AG04450 (cell line): Measurements from ENCODE around the gene PDHX. TPM values are rescaled to one million over a fixed set of nuclear protein-coding genes. Genes with fewer than 3 reads are reported as not detected.
A peak's percentile ranks its signal among the peaks of the same experiment; 100 is the strongest.

ENCODE experiments used
- CTCF ChIA-PET: fragments of 300-600, 350-600 bp; formaldehyde crosslinking; extraction: SDS; loops from one replicate; lab custom pipeline; 2022; ENCODE audit warnings: antibody characterized with exemption, inconsistent platforms; lab: Charles Lee
- POLR2A ChIA-PET: fragments of 350-600 bp; formaldehyde crosslinking; extraction: SDS; loops from one replicate; lab custom pipeline; 2021; ENCODE audit warnings: antibody characterized with exemption, inconsistent platforms; lab: Yijun Ruan, JAX
- DNase-seq: peaks from one replicate; pipeline ENCODE4 v3.0.0-alpha.2; 2011; ENCODE audit warnings: low read depth, low spot score
- H3K27ac ChIP-seq: one replicate; pipeline ENCODE4 v1.5.1; 2012; ENCODE audit warnings: low read depth, low read length, control low read depth
- H3K27me3 ChIP-seq: one replicate; pipeline ENCODE4 v1.6.0; 2012; ENCODE audit warnings: low read length; ENCODE audit not compliant: control insufficient read depth, insufficient read depth
- H3K4me3 ChIP-seq: 2 replicates; pipeline ENCODE4 v1.5.1; 2011; ENCODE audit warnings: mild to moderate bottlenecking, low read depth, low read length, control low read depth
- H3K9me3 ChIP-seq: 2 replicates; pipeline ENCODE4 v1.5.1; 2012; ENCODE audit warnings: low read length; ENCODE audit not compliant: control insufficient read depth, insufficient read depth
- CTCF ChIP-seq: IDR thresholded peaks from 2 replicates; pipeline ENCODE4 v1.5.1; 2011; ENCODE audit warnings: low read depth, low read length, control low read depth, inconsistent platforms
- polyA plus RNA-seq: library from polyadenylated mRNA; depleted of rRNA; stranded (reverse); fragments of >200 nt; gene quantifications from 2 replicates; pipeline ENCODE4 v1.2.3, GENCODE V29; 2011

PDHX gene
- polyA plus RNA-seq, 1 experiment, result 68.8 TPM

DNA sequence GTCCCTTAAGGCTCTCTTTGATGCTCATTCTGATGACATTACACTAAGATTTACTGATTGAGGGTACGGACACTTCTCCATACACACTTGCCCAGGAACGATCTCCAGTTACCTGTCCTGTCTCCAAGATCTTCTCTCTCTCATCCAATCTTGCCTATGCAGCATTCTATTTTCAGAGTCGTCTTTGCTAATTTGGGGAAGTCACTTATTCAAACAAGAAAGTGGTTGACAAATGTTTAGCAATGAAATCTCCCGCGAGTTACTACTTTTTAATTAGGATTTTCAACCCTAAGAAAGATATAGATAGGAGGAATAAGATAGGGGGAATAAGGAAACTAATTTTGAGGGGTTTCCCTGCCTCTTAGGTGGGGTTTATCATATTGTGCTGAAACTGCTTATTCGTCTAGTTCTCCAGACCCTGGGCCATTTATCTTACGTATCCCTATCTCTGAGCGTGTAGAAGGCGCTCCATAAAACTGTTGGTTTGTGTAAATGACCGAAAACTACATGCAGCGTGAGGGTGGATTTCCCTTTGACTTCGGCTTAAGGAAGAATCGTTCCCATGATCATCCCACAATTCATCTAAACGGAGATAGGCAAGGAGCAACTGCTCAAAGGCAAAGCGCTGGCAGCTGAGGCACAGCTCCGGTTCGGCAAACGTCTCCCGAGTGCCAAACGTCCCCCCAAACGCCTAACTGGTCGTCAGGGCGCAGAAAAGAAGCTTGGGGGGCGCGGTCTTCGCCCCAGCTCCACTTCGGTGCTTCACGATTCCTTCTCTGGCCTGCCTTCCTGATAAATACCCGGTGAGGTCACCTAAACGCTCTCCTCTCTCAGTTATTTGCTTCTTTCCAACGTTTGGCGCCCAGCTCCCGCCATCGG is 1.0 kb upstream of the PDHX start:
- Histone ChIP-seq H3K27me3 (no peaks in the 10 kb centered on the region), H3K27ac (peak overlapping the region; percentile 93), H3K4me3 (peak overlapping the region; percentile 89), H3K9me3 (no peaks in the 10 kb centered on the region; the same call in 1 of the 2 replicates)
- POLR2A ChIA-PET, result interaction anchor here (0.6 to 0.9 kb wide), 2 partner anchors 62 to 488 kb away, joined by 4 to 6 read pairs; no protein-coding TSS in a partner anchor
- CTCF ChIA-PET, result interaction anchor here (0.5 to 1.2 kb wide), 8 partner anchors 24 to 504 kb away, joined by 3 to 6 read pairs (median 4); partner anchors contain the start of gene ELF5
- TF ChIP-seq CTCF, result no peak
- no peak for DNase-seq

DNA sequence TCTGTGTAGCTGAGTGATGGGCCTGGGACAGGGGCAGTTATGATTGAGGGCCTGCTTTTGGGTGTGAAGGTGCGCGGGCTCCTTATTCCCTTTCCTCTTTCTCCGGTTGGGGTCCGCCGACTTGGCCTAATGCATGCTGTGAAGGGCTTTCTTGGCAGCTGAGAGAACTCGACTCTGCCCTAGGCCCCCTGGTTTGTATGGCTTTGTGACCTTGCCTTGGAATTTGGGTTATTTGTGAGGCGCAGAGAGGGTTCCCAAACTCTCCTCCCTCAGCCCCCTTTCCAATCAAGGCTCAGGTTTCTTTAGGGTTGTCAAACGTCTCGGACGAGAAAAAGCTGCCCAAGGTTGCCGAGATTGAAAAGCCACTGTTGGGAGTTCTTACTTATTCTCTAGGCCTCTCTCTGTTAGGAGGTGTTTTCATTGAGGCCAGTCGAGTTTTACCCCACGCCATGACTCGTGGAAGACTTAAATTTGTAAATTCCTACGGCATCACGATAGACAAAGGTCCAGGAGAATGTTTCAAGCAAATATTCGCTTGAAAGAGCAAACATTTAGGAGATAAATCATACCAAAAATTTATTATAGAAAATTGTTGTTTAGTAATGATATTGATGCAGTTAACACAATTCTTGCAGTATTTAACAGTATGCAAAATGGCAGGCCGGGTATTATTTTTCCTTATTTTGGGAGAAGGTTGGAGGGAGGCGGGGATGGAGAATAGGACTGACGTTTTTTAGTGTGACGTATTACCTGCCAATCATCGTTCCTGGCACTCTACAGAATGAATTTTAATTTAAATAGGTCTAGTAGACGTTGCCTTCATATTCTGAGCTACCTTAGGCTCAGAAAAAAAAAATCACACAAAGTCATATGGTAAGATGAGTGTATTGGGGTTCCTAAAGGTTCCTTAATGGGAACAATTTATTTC is 689 bp downstream of the PDHX start:
- no peak for TF ChIP-seq CTCF
- Histone ChIP-seq H3K27ac (peak overlapping the region; percentile 91), H3K27me3 (no peaks in the 10 kb centered on the region), H3K4me3 (peak overlapping the region; percentile 96), H3K9me3 (no peaks in the 10 kb centered on the region; the same call in 1 of the 2 replicates)
- POLR2A ChIA-PET, result interaction anchor here (0.7 kb wide), 1 partner anchor 12 kb away, joined by 4 read pairs; no protein-coding TSS in a partner anchor
- no peak for DNase-seq
- CTCF ChIA-PET, result interaction anchor here (1.0 to 2.3 kb wide), 4 partner anchors 10 to 475 kb away, joined by 3 to 15 read pairs (median 6); no protein-coding TSS in a partner anchor

- no peaks in the 10 kb centered on the region for H3K9me3 ChIP-seq
- no peak for TF ChIP-seq CTCF
- no peak overlapping the region for H3K27ac ChIP-seq
- CTCF ChIA-PET, result interaction anchor here (9.5 kb wide), 1 partner anchor 471 kb away, joined by 140 read pairs; no protein-coding TSS in a partner anchor
- H3K27me3 ChIP-seq, result no peaks in the 10 kb centered on the region
- DNase-seq, result no peak
- no peak overlapping the region for H3K4me3 ChIP-seq
- POLR2A ChIA-PET, result no interaction called here
Measured at GRCh38 chr11:34921156-34921555, 4.7 kb downstream of the PDHX start.

DNA sequence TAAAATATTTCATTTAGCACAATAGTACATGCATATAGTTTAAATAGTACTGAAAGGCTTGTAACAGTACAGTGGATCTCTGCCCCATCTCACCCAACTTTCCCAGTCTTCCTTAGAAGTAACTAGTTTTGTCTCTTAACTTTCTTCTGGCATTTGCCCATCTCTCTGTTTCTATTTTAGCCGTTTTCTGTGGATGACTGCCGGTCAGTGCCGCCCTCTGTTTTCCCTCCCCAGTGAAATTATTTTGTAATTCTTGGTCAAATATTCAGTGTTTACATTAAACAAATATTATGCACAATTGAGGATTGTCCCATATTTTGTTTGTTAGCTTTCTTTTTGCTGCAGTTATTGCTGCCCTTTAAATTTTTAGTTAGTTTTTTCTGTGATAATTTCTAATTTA is 8.3 kb downstream of the PDHX start:
- ChIA-PET POLR2A (interaction anchor here (0.9 to 1.0 kb wide), 3 partner anchors 52 to 274 kb away, joined by 3 read pairs; no protein-coding TSS in a partner anchor), CTCF (interaction anchor here (0.6 to 9.5 kb wide), 11 partner anchors 9 to 488 kb away, joined by 3 to 140 read pairs (median 3); no protein-coding TSS in a partner anchor)
- no peak for TF ChIP-seq CTCF
- no peak for DNase-seq
- H3K27me3 ChIP-seq, result no peaks in the 10 kb centered on the region
- no peak overlapping the region for H3K27ac ChIP-seq
- no peaks in the 10 kb centered on the region for H3K9me3 ChIP-seq
- no peak overlapping the region; the same call in 1 of the 2 replicates for H3K4me3 ChIP-seq
